GM18505 (cell line): ENCODE data around the gene ITGB4.

ENCODE experiments used
- ATAC-seq: cut with Tn5 transposase; IDR thresholded peaks from one replicate; pipeline ENCODE4 v1.9.1; 2021; ENCODE audit not compliant: unreplicated experiment
- POLR2A ChIP-seq: IDR thresholded peaks from 4 replicates; pipeline ENCODE4 v1.6.1; 2011; ENCODE audit warnings: borderline replicate concordance; ENCODE audit not compliant: insufficient read depth, insufficient read length; ENCODE audit errors: extremely low read depth

The ITGB4 gene

DNA sequence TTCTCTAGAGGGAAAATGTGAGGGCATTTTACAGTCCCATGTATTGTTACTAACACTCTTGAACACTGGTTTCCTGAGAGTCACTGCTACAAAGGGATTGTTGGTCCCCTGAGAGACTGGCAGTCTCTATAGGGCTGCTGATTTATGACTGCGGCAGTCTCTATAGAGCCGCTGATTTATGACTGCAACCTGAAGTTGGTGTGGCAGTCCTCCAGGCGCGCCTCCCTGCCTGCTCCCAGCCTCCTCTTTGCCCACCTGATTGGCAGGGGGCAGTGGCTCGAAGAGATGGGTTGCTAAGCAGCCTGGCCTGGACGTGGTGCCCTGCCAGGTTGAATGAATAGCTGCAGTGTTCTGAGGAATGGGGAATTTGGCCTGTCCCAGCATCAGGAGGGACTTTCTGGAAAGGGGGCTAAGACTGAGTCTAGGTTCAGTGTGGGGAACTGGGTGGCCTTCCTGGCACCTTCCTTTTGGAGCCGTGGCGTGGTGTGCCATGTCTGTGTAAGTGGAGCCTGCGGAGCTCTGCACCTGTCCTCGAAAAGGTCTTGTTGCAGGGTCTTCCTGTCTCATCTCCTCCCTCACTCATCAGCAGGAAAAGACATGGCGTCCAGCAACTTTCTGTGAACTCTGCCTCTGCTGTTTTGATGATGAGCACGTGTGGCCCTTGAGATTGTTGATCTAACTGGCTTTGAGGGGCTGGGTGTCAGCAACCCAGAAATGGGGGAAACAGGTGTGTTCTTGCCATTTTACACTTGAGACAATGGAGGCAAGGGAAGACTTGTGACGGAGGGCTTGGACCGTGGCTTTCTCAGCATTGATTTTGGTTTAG lies 29.2 kb upstream of the ITGB4 start:
- TF ChIP-seq POLR2A, result no peak
- no peak for ATAC-seq

DNA sequence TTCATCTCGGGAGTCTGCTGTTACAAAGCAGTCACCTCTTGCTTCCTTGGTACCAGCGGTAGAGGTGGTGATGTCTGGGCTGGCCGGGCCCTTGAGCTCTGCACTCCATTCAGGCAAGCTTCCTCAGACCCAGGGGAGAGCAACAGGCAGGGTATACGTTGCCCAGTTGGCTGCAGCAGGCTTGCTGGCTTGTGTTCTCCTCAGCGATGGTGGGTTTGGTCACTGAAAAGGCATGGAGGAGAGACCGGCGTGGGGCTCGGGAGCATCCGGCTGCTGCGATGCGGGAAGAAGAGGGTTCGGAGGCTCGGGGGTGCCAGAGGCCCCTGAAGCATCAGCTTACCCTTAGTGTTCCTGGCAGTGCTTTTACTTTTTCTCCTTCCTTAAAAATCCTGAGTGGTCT lies 28.3 kb upstream of the ITGB4 start:
- no peak for TF ChIP-seq POLR2A
- no peak for ATAC-seq

DNA sequence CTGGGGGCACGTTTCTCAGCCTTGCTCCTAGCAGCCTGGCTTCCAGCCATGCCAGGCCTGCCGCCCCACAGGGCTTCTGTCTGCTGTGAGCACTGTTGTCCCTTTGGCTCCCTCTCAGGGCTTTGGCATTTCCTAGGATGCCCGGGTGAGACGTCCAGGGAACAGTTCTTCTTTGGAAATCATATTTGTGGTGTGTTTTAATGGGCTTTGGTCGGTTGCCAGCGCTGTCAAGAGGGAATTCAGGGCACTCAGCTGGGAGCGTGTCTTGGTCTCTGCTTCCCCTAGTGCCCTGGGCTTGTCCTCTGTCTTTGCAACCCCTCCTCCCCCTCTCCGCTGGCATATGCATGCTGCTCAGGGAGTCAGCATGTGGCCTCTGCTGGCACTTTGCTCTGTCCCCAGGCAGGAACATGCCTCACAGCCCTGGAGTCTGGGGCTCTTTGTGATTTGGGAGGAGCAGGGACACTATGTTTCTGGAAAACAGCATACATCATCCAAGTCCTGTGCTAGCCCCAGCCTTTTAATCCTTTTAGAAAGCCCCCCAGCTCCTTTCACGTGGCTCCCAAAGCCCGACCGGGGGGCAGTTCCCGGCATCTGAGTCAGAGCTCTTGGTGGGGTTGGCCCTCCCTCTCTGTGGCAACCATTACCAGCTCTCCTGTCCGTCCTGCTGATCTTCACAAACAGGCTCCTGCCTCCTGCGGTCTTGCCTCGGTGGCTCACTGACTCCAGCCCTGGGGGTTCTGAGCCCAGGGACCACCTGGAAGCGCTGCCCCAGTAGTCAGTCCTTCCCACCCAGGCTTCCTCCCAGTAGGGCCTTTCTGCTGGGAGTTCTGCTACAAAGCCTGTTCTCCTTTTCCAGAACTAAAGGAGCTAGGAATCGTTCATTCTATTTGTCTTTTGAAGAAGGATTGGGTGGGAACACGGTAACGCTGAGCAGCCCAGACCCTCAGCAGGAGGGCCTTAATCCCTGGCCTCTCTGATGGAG lies 27.5 kb upstream of the ITGB4 start:
- no peak for TF ChIP-seq POLR2A
- ATAC-seq, result no peak

DNA sequence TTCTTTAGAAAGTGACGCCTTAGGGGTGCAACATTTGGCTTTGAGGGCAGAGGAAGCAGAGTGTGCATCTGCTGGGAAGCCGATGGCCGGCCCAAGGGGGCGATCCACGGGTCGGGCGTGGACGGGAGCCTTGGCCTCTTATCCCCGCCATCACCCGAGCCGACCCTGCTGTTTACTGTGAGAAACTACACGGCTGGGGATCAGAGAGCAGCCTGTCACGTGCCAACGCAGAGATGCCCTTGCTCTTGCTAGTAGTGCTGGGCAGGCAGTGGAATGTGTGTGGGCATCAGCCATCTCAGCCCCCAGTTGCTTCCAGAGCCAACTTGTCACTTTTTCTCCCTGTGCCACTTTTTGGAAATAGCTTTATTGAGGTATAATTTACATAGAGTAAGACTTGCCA lies 26.7 kb upstream of the ITGB4 start:
- no peak for TF ChIP-seq POLR2A
- no peak for ATAC-seq

DNA sequence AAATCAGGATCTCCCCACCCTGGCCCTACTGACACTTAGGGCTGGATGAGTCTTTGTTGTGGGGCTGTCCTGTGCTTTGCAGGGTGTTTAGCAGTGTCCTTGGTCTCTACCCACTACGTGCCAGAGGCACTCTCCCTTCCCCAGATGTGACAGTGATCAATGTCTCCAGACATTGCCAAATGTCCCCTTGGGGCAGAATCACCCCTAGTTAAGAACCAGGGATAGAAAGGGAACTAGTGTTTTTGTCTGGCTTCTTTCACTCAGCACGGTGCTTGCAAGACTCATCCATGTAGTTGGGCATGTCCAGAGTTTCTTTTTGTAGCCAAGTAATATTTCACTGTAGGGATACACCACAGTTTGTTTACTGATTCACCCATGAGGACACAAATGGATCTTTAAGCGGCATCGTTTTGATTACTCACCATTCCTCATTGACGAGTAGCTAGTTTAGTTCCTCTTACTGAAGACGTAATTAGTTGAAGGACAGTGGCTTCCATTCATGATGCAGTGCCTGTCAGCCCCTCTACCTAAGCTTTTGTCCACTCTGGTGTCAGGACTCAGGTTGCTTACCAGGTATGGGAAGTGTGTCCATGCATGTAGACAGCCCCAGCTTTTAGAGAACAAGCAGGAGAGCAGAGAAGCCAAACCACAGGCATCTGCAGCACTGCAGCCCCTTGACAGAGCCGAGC lies 26.0 kb upstream of the ITGB4 start:
- ATAC-seq, result no peak
- no peak for TF ChIP-seq POLR2A

DNA sequence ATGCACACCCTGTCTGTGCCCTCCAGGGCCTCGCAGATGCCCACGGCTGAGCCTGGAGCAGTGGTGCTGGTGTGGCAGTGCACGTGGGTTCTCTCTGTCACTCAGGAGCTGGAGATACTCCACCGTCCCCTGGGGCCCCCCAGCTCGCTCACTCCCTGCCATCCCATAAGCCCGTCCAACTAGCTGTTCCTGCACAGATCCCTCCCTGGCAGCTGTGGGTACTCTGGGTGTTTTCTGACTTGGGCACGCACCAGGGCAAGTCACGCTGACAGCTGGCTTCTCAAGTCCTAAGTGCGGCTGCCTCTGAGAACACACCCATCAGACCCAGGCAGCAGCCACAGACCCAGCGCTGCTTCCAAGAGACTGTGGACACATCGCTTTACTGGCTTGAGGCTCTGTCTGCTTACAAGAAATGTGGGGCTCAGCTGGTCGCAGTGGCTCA lies 25.4 kb upstream of the ITGB4 start:
- ATAC-seq, result no peak
- TF ChIP-seq POLR2A, result no peak

DNA sequence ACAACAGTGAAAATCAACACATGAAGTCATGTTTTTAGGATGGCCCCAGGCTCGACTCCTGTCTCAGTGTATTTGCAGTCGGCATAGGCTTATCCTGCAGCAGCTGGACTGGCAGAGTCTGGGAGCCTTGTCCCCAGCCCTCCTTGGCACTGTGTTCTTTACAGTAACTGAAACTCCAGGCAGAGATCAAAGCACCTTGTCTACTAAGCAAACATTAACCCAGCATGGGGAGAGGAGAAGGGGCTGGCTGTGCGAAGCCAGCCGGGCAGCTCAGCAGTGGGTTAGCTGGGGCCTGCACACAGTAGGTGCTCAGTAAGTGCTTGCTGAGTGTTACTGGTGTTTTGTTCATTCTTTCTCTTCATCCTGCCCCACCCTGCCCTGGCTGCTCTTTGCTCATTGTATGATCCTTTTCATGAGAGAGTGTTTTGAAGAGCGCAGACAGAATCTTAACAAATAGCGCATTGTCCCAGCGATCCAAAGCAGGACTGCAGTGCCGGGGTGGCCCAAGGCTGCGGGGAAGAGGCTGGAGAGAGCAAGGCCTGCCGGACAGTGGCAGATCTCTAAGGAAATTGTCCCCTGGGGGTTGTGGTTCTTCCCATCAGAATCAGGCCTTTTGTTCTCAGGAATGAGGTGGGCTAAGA lies 23.5 kb upstream of the ITGB4 start:
- TF ChIP-seq POLR2A, result no peak
- ATAC-seq, result no peak

DNA sequence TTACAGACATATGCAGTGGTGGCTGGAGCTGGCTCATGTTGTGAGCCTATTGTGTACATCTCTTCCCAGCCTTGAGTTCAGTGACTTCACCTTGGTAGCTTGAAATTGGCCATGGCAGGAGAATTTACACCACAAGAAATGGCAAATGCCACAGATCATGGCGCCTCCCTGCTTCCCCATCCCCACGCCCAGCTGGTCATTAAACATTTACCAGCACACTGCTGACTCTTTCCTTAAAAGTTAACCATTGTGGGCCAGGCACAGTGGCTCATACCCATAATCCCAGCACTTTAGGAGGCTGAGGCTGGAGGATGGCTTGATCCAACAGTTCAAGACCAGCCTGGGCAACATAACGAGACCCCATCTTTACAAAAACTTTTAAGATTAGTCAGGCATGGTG lies 22.6 kb upstream of the ITGB4 start:
- TF ChIP-seq POLR2A, result no peak

DNA sequence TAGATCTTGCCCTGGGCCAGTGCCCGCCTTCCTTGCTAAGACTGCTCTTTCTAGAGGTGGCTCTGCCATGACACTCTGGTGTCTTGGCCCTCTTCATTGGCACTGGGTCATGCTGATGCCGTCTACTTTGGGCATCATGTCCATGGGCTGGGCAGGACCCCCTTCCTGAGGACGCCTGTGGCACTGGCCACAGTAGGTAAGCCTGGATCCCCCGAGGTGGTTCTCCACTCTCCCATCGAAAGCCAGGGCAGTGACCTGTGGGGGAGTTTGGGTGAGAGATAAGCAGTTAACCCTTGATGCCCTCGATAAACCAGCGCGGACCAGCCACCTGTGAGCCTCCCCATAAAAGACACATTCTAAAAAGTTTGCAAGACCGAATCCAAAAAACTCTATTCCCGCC lies 20.0 kb upstream of the ITGB4 start:
- TF ChIP-seq POLR2A, result no peak
- ATAC-seq, result no peak

More for the DNA sequence above, 22.6 kb upstream of the ITGB4 start:
- ATAC-seq, result no peak

DNA sequence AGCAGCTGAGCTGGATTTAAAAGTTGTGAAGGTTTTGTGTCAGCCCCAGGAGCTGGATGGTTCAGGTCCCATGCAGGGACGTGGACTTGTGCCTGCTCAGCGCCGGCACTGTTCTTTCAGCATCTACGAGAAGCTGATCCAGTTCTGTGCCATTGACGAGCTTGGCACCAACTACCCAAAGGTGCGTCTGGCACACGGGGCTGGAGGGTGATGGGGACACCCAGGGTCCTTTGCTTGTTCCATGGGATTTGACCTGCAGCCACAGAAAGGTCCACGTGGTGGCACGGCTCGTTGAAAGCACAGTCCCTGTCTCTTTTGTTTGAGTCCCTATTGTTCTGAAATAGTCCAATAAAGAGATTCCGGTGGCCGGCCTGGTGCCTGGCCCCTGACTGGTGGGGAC lies 18.1 kb upstream of the ITGB4 start:
- no peak for ATAC-seq
- TF ChIP-seq POLR2A, result no peak

DNA sequence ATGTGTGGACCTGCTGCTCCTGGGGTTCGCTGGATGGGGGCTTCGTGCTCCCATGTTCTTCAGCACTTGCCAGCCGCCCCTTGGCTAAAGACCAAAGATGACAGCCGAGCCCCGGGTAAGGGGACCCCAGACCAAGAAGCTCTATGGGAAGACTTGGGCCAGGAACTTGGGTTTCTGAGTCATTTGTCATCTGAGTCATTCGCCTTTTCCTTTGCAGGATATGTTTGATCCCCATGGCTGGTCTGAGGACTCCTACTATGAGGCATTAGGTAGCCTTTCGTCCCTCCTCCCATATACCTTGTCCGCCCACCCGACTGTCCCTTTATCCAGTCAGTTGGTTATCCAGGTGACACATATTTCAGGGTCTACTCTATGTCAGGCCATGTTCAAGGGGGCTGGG lies 17.7 kb upstream of the ITGB4 start:
- no peak for ATAC-seq
- no peak for TF ChIP-seq POLR2A

DNA sequence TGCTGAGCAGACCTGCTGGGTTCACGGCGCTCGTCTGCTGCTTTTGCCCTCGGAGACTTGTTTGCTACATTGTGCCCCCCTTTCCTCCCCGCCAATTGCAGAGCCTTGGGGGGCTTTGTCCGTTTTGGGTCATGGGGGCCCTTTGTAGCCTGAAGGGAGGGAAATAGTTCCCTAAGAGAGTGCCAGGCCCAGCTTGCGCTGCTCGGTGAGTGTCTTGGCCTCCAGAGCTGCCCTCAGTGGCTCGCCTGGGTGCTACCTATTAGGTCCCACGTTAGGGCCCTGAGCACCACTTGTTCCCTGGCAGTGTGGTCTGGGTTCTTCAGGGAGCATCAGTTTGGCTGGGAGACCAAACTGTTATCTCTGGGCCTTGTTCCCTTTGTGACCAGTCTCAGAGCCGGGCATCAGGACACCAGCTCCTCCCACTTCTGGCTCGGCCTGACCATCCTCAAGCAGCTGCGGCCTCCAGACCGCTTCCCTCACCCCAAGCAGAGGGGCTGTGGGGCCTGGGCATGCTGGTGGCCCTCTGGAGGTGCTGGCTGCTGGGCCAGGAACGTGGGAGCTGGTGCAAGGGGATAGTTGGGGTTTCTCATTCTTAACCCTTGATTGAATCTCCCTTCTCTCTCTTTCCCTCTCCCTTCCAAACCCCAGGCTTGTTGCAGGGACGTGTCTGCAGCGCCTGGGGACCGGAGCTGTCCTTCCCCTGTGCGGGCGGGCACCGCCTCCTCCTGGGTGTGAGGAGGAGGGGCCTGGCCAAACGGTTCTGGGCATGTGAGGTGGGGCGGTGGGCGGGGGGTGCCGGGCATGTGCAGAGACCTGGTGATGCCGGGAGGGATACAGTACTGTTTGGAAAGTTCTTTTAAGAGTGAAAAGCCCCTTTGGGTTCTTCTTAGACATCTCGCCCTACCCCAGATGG lies 16.0 kb upstream of the ITGB4 start:
- no peak for ATAC-seq
- no peak for TF ChIP-seq POLR2A
